Activated CD8-positive, alpha-beta memory T cell treated with anti-CD3 and anti-CD28 coated beads for 36 hours (primary cell): ENCODE data around the gene MYO3B. TPM values are rescaled to one million over a fixed set of nuclear protein-coding genes. Genes with fewer than 3 reads are reported as not detected.
"Not testable (repeated sequence)": the region's sequence is repeated elsewhere in the genome, so short reads cannot be mapped to it uniquely, and the experiment has no call there.

Experiments used
- CTCF ChIA-PET: fragments of 350-600 bp; sonication (Branson Sonifier 250); formaldehyde crosslinking; loops from one replicate; lab custom pipeline; 2021; ENCODE audit warnings: antibody characterized with exemption; lab: Charles Lee
- POLR2A ChIA-PET: fragments of 350-600 bp; sonication (Branson Sonifier 250); formaldehyde crosslinking; loops from one replicate; lab custom pipeline; 2021; ENCODE audit warnings: antibody characterized with exemption; lab: Charles Lee
- total RNA-seq, 2 experiments: library from RNA; stranded (reverse); gene quantifications; one replicate each; pipeline ENCODE4 v1.2.3, GENCODE V29; 2021

The MYO3B gene
- total RNA-seq, 2 experiments from 2014 or later, result 0.19 to 0.31 TPM

GRCh38 chr2:170277951-170278350 is 100.0 kb downstream of the MYO3B start:
- ChIA-PET CTCF (no interaction called here), POLR2A (no interaction called here)

GRCh38 chr2:170279615-170280014 is 101.7 kb downstream of the MYO3B start:
- POLR2A ChIA-PET, CTCF ChIA-PET: not testable (repeated sequence)

GRCh38 chr2:170282851-170283250 is 104.9 kb downstream of the MYO3B start:
- POLR2A ChIA-PET, result no interaction called here
- CTCF ChIA-PET, result interaction anchor here (0.6 kb wide), 1 partner anchor 481 kb away, joined by 3 read pairs; no protein-coding TSS in a partner anchor

GRCh38 chr2:170284205-170284604 is 106.3 kb downstream of the MYO3B start:
- POLR2A ChIA-PET, result no interaction called here
- CTCF ChIA-PET, result no interaction called here

GRCh38 chr2:170288859-170289258 is 110.9 kb downstream of the MYO3B start:
- CTCF ChIA-PET, result no interaction called here
- POLR2A ChIA-PET, result no interaction called here

GRCh38 chr2:170291474-170291873 is 113.5 kb downstream of the MYO3B start:
- CTCF ChIA-PET, result no interaction called here
- POLR2A ChIA-PET, result no interaction called here

- CTCF ChIA-PET, result no interaction called here
- POLR2A ChIA-PET, result no interaction called here
Observed at GRCh38 chr2:170292415-170292814, 114.5 kb downstream of the MYO3B start.

- CTCF ChIA-PET, result no interaction called here
- POLR2A ChIA-PET, result interaction anchor here (0.6 kb wide), 1 partner anchor 1251 kb away, joined by 4 read pairs; no protein-coding TSS in a partner anchor
Observed at GRCh38 chr2:170297496-170297895, 119.5 kb downstream of the MYO3B start.

GRCh38 chr2:170298115-170298514 is 120.2 kb downstream of the MYO3B start:
- CTCF ChIA-PET, result no interaction called here

GRCh38 chr2:170298861-170299429 is 121.0 kb downstream of the MYO3B start:
- ChIA-PET POLR2A (no interaction called here), CTCF (no interaction called here)

More at GRCh38 chr2:170298115-170298514, 120.2 kb downstream of the MYO3B start:
- POLR2A ChIA-PET, result interaction anchor here (0.6 kb wide), 1 partner anchor 1250 kb away, joined by 4 read pairs; no protein-coding TSS in a partner anchor

- CTCF ChIA-PET, result no interaction called here
- POLR2A ChIA-PET, result no interaction called here
Observed at GRCh38 chr2:170300993-170301392, 123.0 kb downstream of the MYO3B start.

- ChIA-PET POLR2A (no interaction called here), CTCF (no interaction called here)
Observed at GRCh38 chr2:170301626-170302025, 123.7 kb downstream of the MYO3B start.

- ChIA-PET CTCF (no interaction called here), POLR2A (no interaction called here)
Observed at GRCh38 chr2:170305711-170306110, 127.8 kb downstream of the MYO3B start.

GRCh38 chr2:170306293-170306873 is 128.4 kb downstream of the MYO3B start:
- CTCF ChIA-PET, result no interaction called here
- POLR2A ChIA-PET, result no interaction called here

- ChIA-PET POLR2A (no interaction called here), CTCF (no interaction called here)
Observed at GRCh38 chr2:170307052-170307451, 129.1 kb downstream of the MYO3B start.

GRCh38 chr2:170307555-170308351 is 129.8 kb downstream of the MYO3B start:
- POLR2A ChIA-PET, result no interaction called here
- CTCF ChIA-PET, result no interaction called here

- ChIA-PET POLR2A (no interaction called here), CTCF (no interaction called here)
Observed at GRCh38 chr2:170310876-170311502, 133.0 kb downstream of the MYO3B start.

GRCh38 chr2:170313347-170313991 is 135.5 kb downstream of the MYO3B start:
- ChIA-PET POLR2A (no interaction called here), CTCF (interaction anchor here (1.1 kb wide), 1 partner anchor 18 kb away, joined by 3 read pairs; no protein-coding TSS in a partner anchor)

- CTCF ChIA-PET, result interaction anchor here (1.1 kb wide), 1 partner anchor 17 kb away, joined by 3 read pairs; no protein-coding TSS in a partner anchor
- POLR2A ChIA-PET, result no interaction called here
Observed at GRCh38 chr2:170313992-170314348, 136.0 kb downstream of the MYO3B start.
